ENCODE results near the gene CHTF8. TPM values are rescaled to one million over a fixed set of nuclear protein-coding genes. Genes with fewer than 3 reads are reported as not detected.

Gene CHTF8
- total and polyA plus RNA-seq, 2 experiments from 2014 or later, result 80.0 to 83.6 TPM

- no peak for DNase-seq (ENCODE audit: low spot score)
- Histone ChIP-seq H3K36me3 (replicated peaks; ENCODE audit: insufficient read depth, low read depth) (no peaks in the 10 kb centered on the region), H3K79me2 (peaks cover 9% of the 10 kb centered on the region), H2AFZ (no peak overlapping the region), H3K4me1 (ENCODE audit: insufficient read depth) (no peaks in the 10 kb centered on the region), H4K20me1 (ENCODE audit: insufficient read depth, poor library complexity, severe bottlenecking) (peaks cover 9% of the 10 kb centered on the region), H3K4me3 (no peak overlapping the region), H3K9me3 (ENCODE audit: low read depth) (no peaks in the 10 kb centered on the region), H3K9me2 (replicated peaks; ENCODE audit: insufficient read depth) (no peaks in the 10 kb centered on the region), H3K27me3 (no peaks in the 10 kb centered on the region), H3K27ac (no peak overlapping the region), H3K4me2 (no peak overlapping the region)
- TF ChIP-seq, protein P1, sequence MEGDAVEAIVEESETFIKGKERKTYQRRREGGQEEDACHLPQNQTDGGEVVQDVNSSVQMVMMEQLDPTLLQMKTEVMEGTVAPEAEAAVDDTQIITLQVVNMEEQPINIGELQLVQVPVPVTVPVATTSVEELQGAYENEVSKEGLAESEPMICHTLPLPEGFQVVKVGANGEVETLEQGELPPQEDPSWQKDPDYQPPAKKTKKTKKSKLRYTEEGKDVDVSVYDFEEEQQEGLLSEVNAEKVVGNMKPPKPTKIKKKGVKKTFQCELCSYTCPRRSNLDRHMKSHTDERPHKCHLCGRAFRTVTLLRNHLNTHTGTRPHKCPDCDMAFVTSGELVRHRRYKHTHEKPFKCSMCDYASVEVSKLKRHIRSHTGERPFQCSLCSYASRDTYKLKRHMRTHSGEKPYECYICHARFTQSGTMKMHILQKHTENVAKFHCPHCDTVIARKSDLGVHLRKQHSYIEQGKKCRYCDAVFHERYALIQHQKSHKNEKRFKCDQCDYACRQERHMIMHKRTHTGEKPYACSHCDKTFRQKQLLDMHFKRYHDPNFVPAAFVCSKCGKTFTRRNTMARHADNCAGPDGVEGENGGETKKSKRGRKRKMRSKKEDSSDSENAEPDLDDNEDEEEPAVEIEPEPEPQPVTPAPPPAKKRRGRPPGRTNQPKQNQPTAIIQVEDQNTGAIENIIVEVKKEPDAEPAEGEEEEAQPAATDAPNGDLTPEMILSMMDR (IDR thresholded peaks at IDR 0.05; ENCODE audit: poor library complexity), result no peak
- TF ChIP-seq EZH2 (IDR thresholded peaks at IDR 0.05; ENCODE audit: borderline replicate concordance) (no peak), EZH2phosphoT487 (IDR thresholded peaks at IDR 0.05; ENCODE audit: low read depth, severe bottlenecking, unreplicated experiment) (no peak)
- WGBS (ENCODE audit: low lambda C conversion rate, missing lambda C conversion rate), result 95% methylated on average over 2 of the region's 2 CpGs
Measured at GRCh38 chr16:69118468-69118867, 13.9 kb downstream of the CHTF8 start.

GRCh38 chr16:69116906-69117305, 15.5 kb downstream of the CHTF8 start:
- Histone ChIP-seq H3K27me3 (no peaks in the 10 kb centered on the region), H3K36me3 (replicated peaks; ENCODE audit: insufficient read depth, low read depth) (no peaks in the 10 kb centered on the region)
- 91% methylated on average over 6 of the region's 6 CpGs for WGBS (ENCODE audit: low lambda C conversion rate, missing lambda C conversion rate)

DNA sequence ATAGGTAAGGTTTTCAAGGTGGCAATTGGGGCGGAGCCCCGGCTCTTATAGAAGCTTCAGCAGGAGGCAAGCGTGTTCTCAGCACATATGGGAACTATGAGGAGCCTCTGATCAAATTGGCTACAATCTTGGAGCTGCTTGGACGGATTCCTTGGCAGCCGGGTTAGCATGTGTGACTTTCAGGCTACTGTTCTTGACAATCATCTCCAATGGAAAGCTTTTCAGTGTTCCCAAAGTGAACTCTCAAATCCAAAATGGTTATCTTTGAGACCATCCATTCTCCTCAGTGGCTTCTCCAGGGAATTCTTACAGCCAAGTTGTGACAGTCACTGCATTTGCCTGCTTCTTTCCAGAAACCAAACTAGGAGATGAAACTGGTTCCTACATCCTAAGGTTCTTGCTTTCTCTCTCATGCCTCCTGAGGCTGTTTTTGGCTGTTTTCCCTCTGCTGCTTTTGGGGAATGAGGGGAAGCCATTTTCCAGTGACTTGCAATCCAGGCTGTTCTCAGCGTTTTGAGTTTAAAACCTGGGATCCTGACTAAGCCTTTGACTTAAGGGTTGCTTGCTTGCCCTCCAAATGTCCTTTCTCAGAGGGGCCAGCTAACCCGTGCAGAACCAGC, 16.0 kb downstream of the CHTF8 start:
- no peak overlapping the region for H3K4me3 ChIP-seq
- no peaks in the 10 kb centered on the region for H3K4me1 ChIP-seq (ENCODE audit: insufficient read depth)
- H3K4me2 ChIP-seq, result no peak overlapping the region
- TF ChIP-seq, protein P1 (IDR thresholded peaks at IDR 0.05; ENCODE audit: poor library complexity), result no peak
- TF ChIP-seq EZH2 (IDR thresholded peaks at IDR 0.05; ENCODE audit: borderline replicate concordance), result no peak
- TF ChIP-seq EZH2phosphoT487 (IDR thresholded peaks at IDR 0.05; ENCODE audit: low read depth, severe bottlenecking, unreplicated experiment), result no peak
- 90% methylated on average over 7 of the region's 7 CpGs for WGBS (ENCODE audit: low lambda C conversion rate, missing lambda C conversion rate)
- H3K9me3 ChIP-seq (ENCODE audit: low read depth), result no peaks in the 10 kb centered on the region
- no peak overlapping the region for H3K27ac ChIP-seq
- no peaks in the 10 kb centered on the region for H3K27me3 ChIP-seq
- H3K36me3 ChIP-seq (replicated peaks; ENCODE audit: insufficient read depth, low read depth), result no peaks in the 10 kb centered on the region
- no peak overlapping the region for H2AFZ ChIP-seq
- H3K79me2 ChIP-seq, result no peaks in the 10 kb centered on the region
- H3K9me2 ChIP-seq (replicated peaks; ENCODE audit: insufficient read depth), result no peaks in the 10 kb centered on the region
- H4K20me1 ChIP-seq (ENCODE audit: insufficient read depth, poor library complexity, severe bottlenecking), result peaks cover 9% of the 10 kb centered on the region
- no peak for DNase-seq (ENCODE audit: low spot score)

More at GRCh38 chr16:69116906-69117305, 15.5 kb downstream of the CHTF8 start:
- Histone ChIP-seq H3K9me2 (replicated peaks; ENCODE audit: insufficient read depth) (no peaks in the 10 kb centered on the region), H3K4me1 (ENCODE audit: insufficient read depth) (no peaks in the 10 kb centered on the region), H3K4me3 (no peak overlapping the region), H2AFZ (no peak overlapping the region), H3K9me3 (ENCODE audit: low read depth) (no peaks in the 10 kb centered on the region), H3K79me2 (no peaks in the 10 kb centered on the region), H4K20me1 (ENCODE audit: insufficient read depth, poor library complexity, severe bottlenecking) (peaks cover 9% of the 10 kb centered on the region), H3K4me2 (no peak overlapping the region), H3K27ac (no peak overlapping the region)
- TF ChIP-seq, protein P1 (IDR thresholded peaks at IDR 0.05; ENCODE audit: poor library complexity), result no peak
- TF ChIP-seq EZH2 (IDR thresholded peaks at IDR 0.05; ENCODE audit: borderline replicate concordance), result no peak
- TF ChIP-seq EZH2phosphoT487 (IDR thresholded peaks at IDR 0.05; ENCODE audit: low read depth, severe bottlenecking, unreplicated experiment), result no peak
- no peak for DNase-seq (ENCODE audit: low spot score)
